Ovary (tissue), 3 donors: Measurements from ENCODE around the gene GRIK4.

Source experiments
- EP300 ChIP-seq: sonication (generic); formaldehyde crosslinking; IDR thresholded peaks from one replicate; pipeline ENCODE4 v1.6.1; 2017; ENCODE audit warnings: antibody characterized with exemption
- POLR2A ChIP-seq: fragments of 450-650 bp; IDR thresholded peaks from one replicate; pipeline ENCODE4 v1.6.1; 2017; ENCODE audit warnings: antibody characterized with exemption, mild to moderate bottlenecking, moderate library complexity
- TF ChIP-seq, protein P1 (sequence below), 3 donors: fragments of 450-650 bp in 2 of 3; fragments of 200-600 bp in 1 of 3; IDR thresholded peaks; one replicate each; pipeline versions ENCODE4 v1.5.1 to v1.8.0; 2016 to 2022; ENCODE audit warnings: antibody characterized with exemption in 3 of 3, mild to moderate bottlenecking in 1 of 3
- donor health status: DM: no; HTN: no; CAD: no.

GRCh38 chr11:120545813-120546212 lies 34.3 kb downstream of the GRIK4 start:
- TF ChIP-seq, protein P1, sequence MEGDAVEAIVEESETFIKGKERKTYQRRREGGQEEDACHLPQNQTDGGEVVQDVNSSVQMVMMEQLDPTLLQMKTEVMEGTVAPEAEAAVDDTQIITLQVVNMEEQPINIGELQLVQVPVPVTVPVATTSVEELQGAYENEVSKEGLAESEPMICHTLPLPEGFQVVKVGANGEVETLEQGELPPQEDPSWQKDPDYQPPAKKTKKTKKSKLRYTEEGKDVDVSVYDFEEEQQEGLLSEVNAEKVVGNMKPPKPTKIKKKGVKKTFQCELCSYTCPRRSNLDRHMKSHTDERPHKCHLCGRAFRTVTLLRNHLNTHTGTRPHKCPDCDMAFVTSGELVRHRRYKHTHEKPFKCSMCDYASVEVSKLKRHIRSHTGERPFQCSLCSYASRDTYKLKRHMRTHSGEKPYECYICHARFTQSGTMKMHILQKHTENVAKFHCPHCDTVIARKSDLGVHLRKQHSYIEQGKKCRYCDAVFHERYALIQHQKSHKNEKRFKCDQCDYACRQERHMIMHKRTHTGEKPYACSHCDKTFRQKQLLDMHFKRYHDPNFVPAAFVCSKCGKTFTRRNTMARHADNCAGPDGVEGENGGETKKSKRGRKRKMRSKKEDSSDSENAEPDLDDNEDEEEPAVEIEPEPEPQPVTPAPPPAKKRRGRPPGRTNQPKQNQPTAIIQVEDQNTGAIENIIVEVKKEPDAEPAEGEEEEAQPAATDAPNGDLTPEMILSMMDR (IDR thresholded peaks at IDR 0.05), result no peak
- TF ChIP-seq POLR2A, result no peak
- no peak for TF ChIP-seq EP300
